ENCODE data around the gene CNBD2. TPM values are rescaled to one million over a fixed set of nuclear protein-coding genes. Genes with fewer than 3 reads are reported as not detected.
"Not testable (repeated sequence)": the region's sequence is repeated elsewhere in the genome, so short reads cannot be mapped to it uniquely, and the experiment has no call there.

CNBD2 gene
- total RNA-seq, 1 donor from 2014 or later: 3.0 TPM

GRCh38 chr20:36065427-36065998 is 97.1 kb downstream of the CNBD2 start:
- Mint-ChIP-seq H3K9me3 (ENCODE audit: unreplicated experiment) (peaks cover 2% of the 10 kb centered on the region), H3K27me3 (ENCODE audit: low read depth, unreplicated experiment) (peaks cover 3% of the 10 kb centered on the region), H3K36me3 (ENCODE audit: low read depth, unreplicated experiment) (no peaks in the 10 kb centered on the region), H3K27ac (ENCODE audit: unreplicated experiment) (peak overlapping the region; percentile 85), H3K4me1 (ENCODE audit: low read depth, unreplicated experiment) (peaks cover 7% of the 10 kb centered on the region), H3K4me3 (ENCODE audit: unreplicated experiment) (no peak overlapping the region)
- H3K9ac ChIP-seq (ENCODE audit: low read length): peak overlapping the region; percentile 73
- no peak for TF ChIP-seq EZH2 (IDR thresholded peaks at IDR 0.05; ENCODE audit: insufficient read depth, low read length)
- TF ChIP-seq CTCF (IDR thresholded peaks at IDR 0.05; ENCODE audit: insufficient read depth, low read depth, low read length): no peak
- no peaks in the 10 kb centered on the region for H4K20me1 ChIP-seq (ENCODE audit: insufficient read depth, low read length)
- FAIRE-seq: no peak
- peak overlapping the region; percentile 100 for H2AFZ ChIP-seq (ENCODE audit: low read depth, low read length)
- H3K79me2 ChIP-seq (ENCODE audit: insufficient read depth, low read length): no peaks in the 10 kb centered on the region
- peak overlapping the region; percentile 92 for H3K4me2 ChIP-seq (ENCODE audit: low read length)
- peaks cover 4% of the 10 kb centered on the region for H3K27me3 ChIP-seq (ENCODE audit: insufficient read depth, low read length)
- no peak overlapping the region for H3K27ac ChIP-seq (ENCODE audit: low read depth, low read length)
- no peaks in the 10 kb centered on the region for H3K9me3 ChIP-seq (ENCODE audit: insufficient read depth, low read depth, low read length)
- H3K36me3 ChIP-seq (ENCODE audit: insufficient read depth, low read length): no peaks in the 10 kb centered on the region
- DNase-seq (ENCODE audit: low read depth): no peak
- peaks cover 6% of the 10 kb centered on the region for H3K4me1 ChIP-seq (ENCODE audit: insufficient read depth, low read length)
- H3K4me3 ChIP-seq (ENCODE audit: insufficient read depth, low read depth, low read length): peak overlapping the region; percentile 57

- H3K9me3 Mint-ChIP-seq (ENCODE audit: unreplicated experiment): peaks cover 2% of the 10 kb centered on the region
- no peak overlapping the region for H2AFZ ChIP-seq (ENCODE audit: low read depth, low read length)
- H3K27me3 Mint-ChIP-seq (ENCODE audit: low read depth, unreplicated experiment): peaks cover 10% of the 10 kb centered on the region
- H3K27me3 ChIP-seq (ENCODE audit: insufficient read depth, low read length): peaks cover 4% of the 10 kb centered on the region
- H3K27ac Mint-ChIP-seq (ENCODE audit: unreplicated experiment): no peak overlapping the region
- peaks cover 6% of the 10 kb centered on the region for H3K4me1 ChIP-seq (ENCODE audit: insufficient read depth, low read length)
- H3K79me2 ChIP-seq (ENCODE audit: insufficient read depth, low read length): no peaks in the 10 kb centered on the region
- no peaks in the 10 kb centered on the region for H4K20me1 ChIP-seq (ENCODE audit: insufficient read depth, low read length)
- H3K27ac ChIP-seq (ENCODE audit: low read depth, low read length): no peak overlapping the region
- H3K36me3 ChIP-seq (ENCODE audit: insufficient read depth, low read length): no peaks in the 10 kb centered on the region
- H3K4me3 Mint-ChIP-seq (ENCODE audit: unreplicated experiment): no peak overlapping the region
- no peaks in the 10 kb centered on the region for H3K36me3 Mint-ChIP-seq (ENCODE audit: low read depth, unreplicated experiment)
- TF ChIP-seq CTCF (IDR thresholded peaks at IDR 0.05; ENCODE audit: insufficient read depth, low read depth, low read length): no peak
- TF ChIP-seq EZH2 (IDR thresholded peaks at IDR 0.05; ENCODE audit: insufficient read depth, low read length): no peak
- H3K4me1 Mint-ChIP-seq (ENCODE audit: low read depth, unreplicated experiment): peaks cover 7% of the 10 kb centered on the region
- DNase-seq (ENCODE audit: low read depth) (no peak), FAIRE-seq (no peak)
- no peaks in the 10 kb centered on the region for H3K9me3 ChIP-seq (ENCODE audit: insufficient read depth, low read depth, low read length)
- no peak overlapping the region for H3K4me2 ChIP-seq (ENCODE audit: low read length)
- no peak overlapping the region for H3K9ac ChIP-seq (ENCODE audit: low read length)
- H3K4me3 ChIP-seq (ENCODE audit: insufficient read depth, low read depth, low read length): no peak overlapping the region
Measured at GRCh38 chr20:36066777-36067176, 98.4 kb downstream of the CNBD2 start.

- H3K9me3 Mint-ChIP-seq (ENCODE audit: unreplicated experiment); H3K4me3 Mint-ChIP-seq (ENCODE audit: unreplicated experiment); H3K27ac Mint-ChIP-seq (ENCODE audit: unreplicated experiment); H3K27me3 ChIP-seq (ENCODE audit: insufficient read depth, low read length); H3K9ac ChIP-seq (ENCODE audit: low read length); DNase-seq (ENCODE audit: low read depth); H3K36me3 Mint-ChIP-seq (ENCODE audit: low read depth, unreplicated experiment); H3K36me3 ChIP-seq (ENCODE audit: insufficient read depth, low read length); H3K4me2 ChIP-seq (ENCODE audit: low read length); H2AFZ ChIP-seq (ENCODE audit: low read depth, low read length); H3K27ac ChIP-seq (ENCODE audit: low read depth, low read length); H3K79me2 ChIP-seq (ENCODE audit: insufficient read depth, low read length); FAIRE-seq; H3K4me3 ChIP-seq (ENCODE audit: insufficient read depth, low read depth, low read length); H3K4me1 ChIP-seq (ENCODE audit: insufficient read depth, low read length); H3K9me3 ChIP-seq (ENCODE audit: insufficient read depth, low read depth, low read length); H3K4me1 Mint-ChIP-seq (ENCODE audit: low read depth, unreplicated experiment); H4K20me1 ChIP-seq (ENCODE audit: insufficient read depth, low read length): not testable (repeated sequence)
- peaks cover 12% of the 10 kb centered on the region for H3K27me3 Mint-ChIP-seq (ENCODE audit: low read depth, unreplicated experiment)
Measured at GRCh38 chr20:36068526-36068925, 100.1 kb downstream of the CNBD2 start.
